ENCODE data around the gene GATA3.

DNA sequence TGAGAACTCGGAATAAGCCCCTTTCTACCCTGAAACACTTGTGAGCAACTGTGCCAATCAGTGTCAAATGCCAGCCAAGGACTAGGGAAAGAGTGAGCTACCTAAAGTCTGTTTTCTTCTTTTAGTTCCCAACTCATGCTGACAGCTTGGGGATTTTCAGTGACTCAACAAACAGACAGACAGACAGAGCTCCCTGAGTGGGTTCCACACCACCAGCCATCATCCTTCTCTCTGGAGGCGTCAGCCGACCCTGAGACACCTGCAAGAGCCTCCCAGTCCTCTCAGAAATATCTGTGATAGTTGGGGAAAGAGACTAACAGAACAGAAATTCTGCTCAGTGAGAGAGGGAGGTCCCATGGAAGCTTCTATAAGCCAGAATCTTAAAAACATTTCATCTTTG, 49.5 kb downstream of the GATA3 start:
- no peak for TF ChIP-seq CTCF (IDR thresholded peaks at IDR 0.05; ENCODE audit: low read length)
- TF ChIP-seq EZH2 (optimal IDR thresholded peaks at IDR 0.05; ENCODE audit: low read depth, low read length): no peak
- TF ChIP-seq EZH2phosphoT487 (IDR thresholded peaks at IDR 0.05; ENCODE audit: low read length): no peak

All from MM.1S (cell line).